ENCODE results near the gene STRIP2.
A peak's percentile ranks its signal among the peaks of the same experiment; 100 is the strongest.
"Not testable (repeated sequence)": the region's sequence is repeated elsewhere in the genome, so short reads cannot be mapped to it uniquely, and the experiment has no call there.

Gene STRIP2

GRCh38 chr7:129515381-129515780 lies 81.1 kb downstream of the STRIP2 start:
- no peaks in the 10 kb centered on the region for H3K9me3 Mint-ChIP-seq
- no peaks in the 10 kb centered on the region for H3K4me1 Mint-ChIP-seq
- no peaks in the 10 kb centered on the region for H3K27me3 Mint-ChIP-seq
- H3K4me3 Mint-ChIP-seq: no peak overlapping the region
- no peak overlapping the region for H3K27ac Mint-ChIP-seq
- no peaks in the 10 kb centered on the region for H3K36me3 Mint-ChIP-seq

DNA sequence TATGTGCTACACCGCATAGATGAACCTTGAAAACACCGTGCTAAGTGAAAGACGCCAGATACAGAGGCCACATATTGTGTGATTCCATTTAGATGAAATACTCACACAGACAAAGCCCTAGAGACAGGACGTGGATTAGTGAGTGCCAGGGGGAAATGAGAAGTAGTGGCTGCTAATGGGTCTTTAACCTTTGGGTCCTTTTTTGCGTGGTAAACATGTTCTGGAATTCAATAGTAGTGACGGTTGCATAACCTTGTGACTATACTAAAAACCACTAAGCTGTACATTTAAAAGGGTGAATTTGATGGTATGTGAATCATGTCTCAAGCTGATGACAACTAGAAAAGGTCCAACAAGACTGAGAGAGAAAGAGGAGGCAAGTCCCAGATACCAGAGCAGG lies 83.7 kb downstream of the STRIP2 start:
- H3K4me1 Mint-ChIP-seq: no peaks in the 10 kb centered on the region
- peaks cover 3% of the 10 kb centered on the region for H3K27me3 Mint-ChIP-seq
- no peaks in the 10 kb centered on the region for H3K9me3 Mint-ChIP-seq
- H3K4me3 Mint-ChIP-seq: no peak overlapping the region
- no peak overlapping the region for H3K27ac Mint-ChIP-seq
- H3K36me3 Mint-ChIP-seq: no peaks in the 10 kb centered on the region

DNA sequence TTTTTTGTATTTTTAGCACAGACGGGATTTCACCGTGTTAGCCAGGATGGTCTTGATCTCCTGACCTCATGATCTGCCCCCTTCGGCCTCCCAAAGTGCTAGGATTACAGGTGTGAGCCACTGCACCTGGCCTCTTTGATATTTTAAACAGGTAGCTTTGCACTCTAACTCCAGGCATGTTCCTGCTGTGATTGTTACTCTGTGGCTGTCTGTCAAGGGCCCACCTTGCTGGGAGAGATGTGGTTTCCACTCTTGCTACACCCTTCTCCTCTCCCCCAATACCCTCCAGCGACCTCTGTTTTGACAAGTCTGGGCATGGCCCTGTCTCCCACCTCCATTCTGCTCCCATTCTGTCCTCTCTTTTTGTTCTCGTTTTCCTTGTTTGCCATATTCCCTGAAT lies 85.2 kb downstream of the STRIP2 start:
- H3K36me3 Mint-ChIP-seq: no peaks in the 10 kb centered on the region
- no peaks in the 10 kb centered on the region for H3K4me1 Mint-ChIP-seq
- no peak overlapping the region for H3K27ac Mint-ChIP-seq
- no peaks in the 10 kb centered on the region for H3K9me3 Mint-ChIP-seq
- H3K4me3 Mint-ChIP-seq: no peak overlapping the region
- H3K27me3 Mint-ChIP-seq: peaks cover 3% of the 10 kb centered on the region

- H3K27ac Mint-ChIP-seq: no peak overlapping the region
- no peaks in the 10 kb centered on the region for H3K9me3 Mint-ChIP-seq
- peaks cover 3% of the 10 kb centered on the region for H3K27me3 Mint-ChIP-seq
- H3K36me3 Mint-ChIP-seq: no peaks in the 10 kb centered on the region
- no peaks in the 10 kb centered on the region for H3K4me1 Mint-ChIP-seq
- H3K4me3 Mint-ChIP-seq: no peak overlapping the region
These were observed 88.1 kb downstream of the STRIP2 start for GRCh38 chr7:129522088-129522970.

GRCh38 chr7:129522971-129523340 lies 88.7 kb downstream of the STRIP2 start:
- no peaks in the 10 kb centered on the region for H3K4me1 Mint-ChIP-seq
- H3K27ac Mint-ChIP-seq: no peak overlapping the region
- H3K9me3 Mint-ChIP-seq: no peaks in the 10 kb centered on the region
- H3K27me3 Mint-ChIP-seq: peaks cover 3% of the 10 kb centered on the region
- H3K36me3 Mint-ChIP-seq: no peaks in the 10 kb centered on the region
- no peak overlapping the region for H3K4me3 Mint-ChIP-seq

- H3K27ac Mint-ChIP-seq: no peak overlapping the region
- H3K4me1 Mint-ChIP-seq: no peaks in the 10 kb centered on the region
- H3K4me3 Mint-ChIP-seq: no peak overlapping the region
- H3K27me3 Mint-ChIP-seq: peaks cover 3% of the 10 kb centered on the region
- no peaks in the 10 kb centered on the region for H3K9me3 Mint-ChIP-seq
- H3K36me3 Mint-ChIP-seq: no peaks in the 10 kb centered on the region
These were observed 89.7 kb downstream of the STRIP2 start for GRCh38 chr7:129523924-129524323.

GRCh38 chr7:129524405-129524804 lies 90.2 kb downstream of the STRIP2 start:
- not testable (repeated sequence) for H3K9me3 Mint-ChIP-seq, H3K4me3 Mint-ChIP-seq, H3K27ac Mint-ChIP-seq, H3K27me3 Mint-ChIP-seq, H3K4me1 Mint-ChIP-seq, H3K36me3 Mint-ChIP-seq

GRCh38 chr7:129525225-129525862 lies 91.1 kb downstream of the STRIP2 start:
- H3K9me3 Mint-ChIP-seq: no peaks in the 10 kb centered on the region
- no peak overlapping the region for H3K27ac Mint-ChIP-seq
- H3K4me3 Mint-ChIP-seq: peak overlapping the region; percentile 35
- no peaks in the 10 kb centered on the region for H3K4me1 Mint-ChIP-seq
- peaks cover 3% of the 10 kb centered on the region for H3K27me3 Mint-ChIP-seq
- no peaks in the 10 kb centered on the region for H3K36me3 Mint-ChIP-seq

- H3K36me3 Mint-ChIP-seq: no peaks in the 10 kb centered on the region
- no peaks in the 10 kb centered on the region for H3K9me3 Mint-ChIP-seq
- peaks cover 4% of the 10 kb centered on the region for H3K4me1 Mint-ChIP-seq
- no peak overlapping the region for H3K4me3 Mint-ChIP-seq
- H3K27ac Mint-ChIP-seq: no peak overlapping the region
- H3K27me3 Mint-ChIP-seq: no peaks in the 10 kb centered on the region
These were observed 95.4 kb downstream of the STRIP2 start for GRCh38 chr7:129529643-129530042.

DNA sequence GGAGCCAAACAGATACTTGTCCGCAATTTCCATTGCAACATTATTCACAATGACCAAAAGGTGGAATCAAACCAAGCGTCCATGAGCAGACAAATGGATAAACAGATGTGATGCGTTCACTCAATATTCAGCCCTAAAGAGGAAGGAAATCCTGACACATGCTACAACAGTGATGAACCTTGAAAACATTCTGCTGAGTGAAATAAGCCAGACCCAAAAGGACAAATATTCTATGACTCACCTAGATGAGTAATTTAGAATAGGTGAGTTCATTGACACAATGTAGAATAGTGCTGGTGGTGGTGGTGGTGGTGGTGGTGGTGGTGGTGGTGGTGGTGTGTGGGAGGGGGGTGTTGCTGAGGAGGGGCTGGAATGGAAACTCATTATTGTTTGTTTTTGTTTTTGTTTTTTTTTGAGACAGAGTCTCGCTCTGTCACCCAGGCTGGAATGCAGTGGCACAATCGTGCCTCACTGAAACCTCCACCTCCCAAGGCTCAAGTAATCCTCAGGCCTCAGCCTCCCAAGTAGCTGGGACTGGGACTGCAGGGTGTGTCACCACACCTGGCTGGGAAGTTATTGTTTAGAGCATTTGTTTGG lies 96.7 kb downstream of the STRIP2 start:
- H3K4me3 Mint-ChIP-seq: no peak overlapping the region
- H3K27ac Mint-ChIP-seq: no peak overlapping the region

DNA sequence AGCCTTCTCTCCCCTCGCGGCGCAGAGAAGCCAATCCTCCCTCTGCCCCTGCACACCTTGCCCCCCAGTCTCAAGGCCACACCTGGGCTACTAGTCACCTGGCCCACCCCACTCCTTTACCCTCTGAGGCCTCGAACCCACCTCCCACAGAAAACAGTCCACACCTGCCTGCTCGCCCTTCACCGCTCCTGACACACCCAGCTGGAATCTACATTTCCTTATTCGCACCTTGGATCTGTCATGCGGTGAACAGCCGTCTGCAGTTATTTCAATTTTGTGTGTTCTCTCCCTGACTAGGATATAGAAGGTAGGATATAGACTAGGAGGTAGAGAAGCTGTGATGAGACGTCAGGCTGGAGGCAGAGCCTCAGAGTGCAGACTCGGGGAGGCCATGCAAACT lies 97.5 kb downstream of the STRIP2 start:
- Mint-ChIP-seq H3K36me3 (no peaks in the 10 kb centered on the region), H3K4me1 (peaks cover 10% of the 10 kb centered on the region), H3K4me3 (no peak overlapping the region), H3K27ac (no peak overlapping the region), H3K9me3 (no peaks in the 10 kb centered on the region), H3K27me3 (no peaks in the 10 kb centered on the region)

More for the DNA sequence above, 96.7 kb downstream of the STRIP2 start:
- no peaks in the 10 kb centered on the region for H3K36me3 Mint-ChIP-seq
- peaks cover 4% of the 10 kb centered on the region for H3K4me1 Mint-ChIP-seq
- H3K9me3 Mint-ChIP-seq: no peaks in the 10 kb centered on the region
- H3K27me3 Mint-ChIP-seq: no peaks in the 10 kb centered on the region

- Mint-ChIP-seq H3K27me3 (no peaks in the 10 kb centered on the region), H3K9me3 (no peaks in the 10 kb centered on the region), H3K27ac (no peak overlapping the region), H3K4me1 (peaks cover 10% of the 10 kb centered on the region), H3K4me3 (no peak overlapping the region), H3K36me3 (no peaks in the 10 kb centered on the region)
These were observed 98.1 kb downstream of the STRIP2 start for GRCh38 chr7:129532375-129532774.

DNA sequence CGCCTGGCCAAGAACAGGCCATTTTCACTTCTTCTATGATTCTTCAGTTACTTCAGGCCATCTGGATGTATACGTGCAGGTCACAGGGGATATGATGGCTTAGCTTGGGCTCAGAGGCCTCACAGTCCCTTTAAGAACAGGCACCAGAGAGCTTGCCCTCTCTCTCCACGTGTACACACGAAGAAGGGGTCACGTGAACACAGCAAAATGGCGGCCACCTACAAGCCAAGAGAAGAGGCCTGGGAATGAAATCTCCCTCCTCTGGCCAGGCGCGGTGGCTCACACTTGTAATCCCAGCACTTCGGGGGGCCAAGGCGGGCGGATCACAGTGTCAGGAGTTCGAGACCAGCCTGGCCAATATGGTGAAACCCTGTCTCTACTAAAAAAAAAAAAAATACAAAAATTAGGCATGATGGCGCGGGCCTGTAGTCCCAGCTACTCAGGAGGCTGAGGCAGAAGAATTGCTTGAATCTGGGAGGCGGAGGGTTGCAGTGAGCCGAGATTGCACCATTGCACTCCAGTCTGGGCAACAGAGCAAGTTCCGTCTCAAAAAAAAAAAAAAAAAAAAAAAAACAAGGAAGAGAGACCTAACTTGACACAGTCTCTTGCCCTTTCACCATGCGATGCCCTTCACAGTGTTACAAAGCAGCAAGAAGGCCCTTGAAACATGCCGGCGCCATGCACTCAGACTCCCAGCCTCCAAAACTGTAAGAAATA lies 100.5 kb downstream of the STRIP2 start:
- not testable (repeated sequence) for H3K9me3 Mint-ChIP-seq, H3K4me1 Mint-ChIP-seq, H3K27ac Mint-ChIP-seq, H3K36me3 Mint-ChIP-seq, H3K4me3 Mint-ChIP-seq, H3K27me3 Mint-ChIP-seq

GRCh38 chr7:129535896-129536295 lies 101.7 kb downstream of the STRIP2 start:
- no peaks in the 10 kb centered on the region for H3K9me3 Mint-ChIP-seq
- H3K4me3 Mint-ChIP-seq: peak overlapping the region; percentile 39
- H3K4me1 Mint-ChIP-seq: peaks cover 6% of the 10 kb centered on the region
- H3K27me3 Mint-ChIP-seq: no peaks in the 10 kb centered on the region
- no peaks in the 10 kb centered on the region for H3K36me3 Mint-ChIP-seq
- no peak overlapping the region for H3K27ac Mint-ChIP-seq

GRCh38 chr7:129536323-129536722 lies 102.1 kb downstream of the STRIP2 start:
- H3K27ac Mint-ChIP-seq: no peak overlapping the region
- H3K9me3 Mint-ChIP-seq: no peaks in the 10 kb centered on the region
- no peaks in the 10 kb centered on the region for H3K27me3 Mint-ChIP-seq
- H3K36me3 Mint-ChIP-seq: no peaks in the 10 kb centered on the region
- H3K4me3 Mint-ChIP-seq: peak overlapping the region; percentile 39
- peaks cover 6% of the 10 kb centered on the region for H3K4me1 Mint-ChIP-seq
